Tibial nerve (tissue), 4 donors: Measurements from ENCODE around the gene SLC6A8.

ENCODE experiments used
- EP300 ChIP-seq, 2 donors: sonication (generic); formaldehyde crosslinking; IDR thresholded peaks; one replicate each; pipeline ENCODE4 v1.6.1; 2017; ENCODE audit warnings: antibody characterized with exemption in 2 of 2, mild to moderate bottlenecking in 1 of 2
- POLR2A ChIP-seq, 2 donors: fragments of 450-650 bp; IDR thresholded peaks; one replicate each; pipeline ENCODE4 v1.6.1; 2017; ENCODE audit warnings: antibody characterized with exemption in 2 of 2, mild to moderate bottlenecking in 2 of 2, moderate library complexity in 2 of 2
- TF ChIP-seq, protein P1 (sequence below), 5 experiments: fragments of 200-600 bp in 3 of 5; fragments of 450-650 bp in 2 of 5; sonication (generic) in 3 of 5; IDR thresholded peaks; one replicate each; pipeline ENCODE4 v1.5.1; 2016 to 2019; ENCODE audit warnings: antibody characterized with exemption in 5 of 5, mild to moderate bottlenecking in 3 of 5, moderate library complexity in 2 of 5

DNA sequence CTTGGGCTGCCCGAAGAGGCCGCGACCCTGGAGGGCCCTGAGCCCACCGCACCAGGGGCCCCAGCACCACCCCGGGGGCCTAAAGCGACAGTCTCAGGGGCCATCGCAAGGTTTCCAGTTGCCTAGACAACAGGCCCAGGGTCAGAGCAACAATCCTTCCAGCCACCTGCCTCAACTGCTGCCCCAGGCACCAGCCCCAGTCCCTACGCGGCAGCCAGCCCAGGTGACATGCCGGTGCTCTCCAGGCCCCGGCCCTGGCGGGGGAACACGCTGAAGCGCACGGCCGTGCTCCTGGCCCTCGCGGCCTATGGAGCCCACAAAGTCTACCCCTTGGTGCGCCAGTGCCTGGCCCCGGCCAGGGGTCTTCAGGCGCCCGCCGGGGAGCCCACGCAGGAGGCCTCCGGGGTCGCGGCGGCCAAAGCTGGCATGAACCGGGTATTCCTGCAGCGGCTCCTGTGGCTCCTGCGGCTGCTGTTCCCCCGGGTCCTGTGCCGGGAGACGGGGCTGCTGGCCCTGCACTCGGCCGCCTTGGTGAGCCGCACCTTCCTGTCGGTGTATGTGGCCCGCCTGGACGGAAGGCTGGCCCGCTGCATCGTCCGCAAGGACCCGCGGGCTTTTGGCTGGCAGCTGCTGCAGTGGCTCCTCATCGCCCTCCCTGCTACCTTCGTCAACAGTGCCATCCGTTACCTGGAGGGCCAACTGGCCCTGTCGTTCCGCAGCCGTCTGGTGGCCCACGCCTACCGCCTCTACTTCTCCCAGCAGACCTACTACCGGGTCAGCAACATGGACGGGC, 37.5 kb downstream of the SLC6A8 start:
- TF ChIP-seq, protein P1, sequence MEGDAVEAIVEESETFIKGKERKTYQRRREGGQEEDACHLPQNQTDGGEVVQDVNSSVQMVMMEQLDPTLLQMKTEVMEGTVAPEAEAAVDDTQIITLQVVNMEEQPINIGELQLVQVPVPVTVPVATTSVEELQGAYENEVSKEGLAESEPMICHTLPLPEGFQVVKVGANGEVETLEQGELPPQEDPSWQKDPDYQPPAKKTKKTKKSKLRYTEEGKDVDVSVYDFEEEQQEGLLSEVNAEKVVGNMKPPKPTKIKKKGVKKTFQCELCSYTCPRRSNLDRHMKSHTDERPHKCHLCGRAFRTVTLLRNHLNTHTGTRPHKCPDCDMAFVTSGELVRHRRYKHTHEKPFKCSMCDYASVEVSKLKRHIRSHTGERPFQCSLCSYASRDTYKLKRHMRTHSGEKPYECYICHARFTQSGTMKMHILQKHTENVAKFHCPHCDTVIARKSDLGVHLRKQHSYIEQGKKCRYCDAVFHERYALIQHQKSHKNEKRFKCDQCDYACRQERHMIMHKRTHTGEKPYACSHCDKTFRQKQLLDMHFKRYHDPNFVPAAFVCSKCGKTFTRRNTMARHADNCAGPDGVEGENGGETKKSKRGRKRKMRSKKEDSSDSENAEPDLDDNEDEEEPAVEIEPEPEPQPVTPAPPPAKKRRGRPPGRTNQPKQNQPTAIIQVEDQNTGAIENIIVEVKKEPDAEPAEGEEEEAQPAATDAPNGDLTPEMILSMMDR (IDR thresholded peaks at IDR 0.05): no peak
- TF ChIP-seq POLR2A (IDR thresholded peaks at IDR 0.05) (no peak), EP300 (IDR thresholded peaks at IDR 0.05) (no peak)
